SK-N-SH (cell line): ENCODE results near the gene RNF217.

ENCODE experiments used
- CTCF ChIP-seq: fragments of 200-600 bp; sonication (generic); IDR thresholded peaks from 2 replicates; pipeline ENCODE4 v1.6.1; 2017; ENCODE audit warnings: antibody characterized with exemption, mild to moderate bottlenecking, moderate library complexity
- EP300 ChIP-seq, 2 experiments: IDR thresholded peaks; 2 replicates each; pipeline versions ENCODE4 v1.4.0 to v1.6.1; 2012; ENCODE audit warnings: borderline replicate concordance in 1 of 2, low read depth in 1 of 2, low read length in 1 of 2
- GATA2 ChIP-seq: sonication (generic); formaldehyde crosslinking; IDR thresholded peaks from 2 replicates; pipeline ENCODE4 v1.5.0; 2020; ENCODE audit warnings: mild to moderate bottlenecking, missing genetic modification reagents
- TAF1 ChIP-seq: IDR thresholded peaks from 2 replicates; pipeline ENCODE4 v1.6.1; 2012; ENCODE audit warnings: low read depth, mild to moderate bottlenecking, low read length, moderate library complexity, borderline replicate concordance
- TF ChIP-seq, protein P1 (sequence below): IDR thresholded peaks from 2 replicates; pipeline ENCODE4 v1.6.1; 2012; ENCODE audit warnings: mild to moderate bottlenecking, low read depth, low read length, moderate library complexity

DNA sequence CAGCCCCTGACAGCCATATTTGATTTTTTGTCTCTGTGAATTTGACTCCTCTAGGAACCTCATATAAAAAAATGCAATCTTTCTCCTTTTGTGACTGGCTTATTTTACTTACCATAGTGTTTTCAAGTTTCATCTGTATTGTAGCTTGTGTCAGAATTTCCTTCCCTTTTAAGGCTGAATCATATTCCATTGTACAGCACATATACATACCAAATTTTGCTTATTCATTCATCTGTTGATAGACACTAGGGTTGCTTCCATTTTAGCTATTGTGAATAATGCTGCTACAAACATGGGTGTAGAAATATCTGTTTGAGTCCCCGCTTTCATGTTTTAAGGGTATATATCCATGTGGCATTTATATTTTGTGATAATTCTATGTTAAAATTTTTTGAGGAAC, 49.2 kb upstream of the RNF217 start:
- TF ChIP-seq TAF1: no peak
- no peak for TF ChIP-seq EP300 (IDR thresholded peaks at IDR 0.05; ENCODE audit: borderline replicate concordance in 1 of 2, low read depth in 1 of 2, low read length in 1 of 2)
- TF ChIP-seq CTCF: no peak
- no peak for TF ChIP-seq GATA2 (CRISPR knock-in tag)
- TF ChIP-seq, protein P1, sequence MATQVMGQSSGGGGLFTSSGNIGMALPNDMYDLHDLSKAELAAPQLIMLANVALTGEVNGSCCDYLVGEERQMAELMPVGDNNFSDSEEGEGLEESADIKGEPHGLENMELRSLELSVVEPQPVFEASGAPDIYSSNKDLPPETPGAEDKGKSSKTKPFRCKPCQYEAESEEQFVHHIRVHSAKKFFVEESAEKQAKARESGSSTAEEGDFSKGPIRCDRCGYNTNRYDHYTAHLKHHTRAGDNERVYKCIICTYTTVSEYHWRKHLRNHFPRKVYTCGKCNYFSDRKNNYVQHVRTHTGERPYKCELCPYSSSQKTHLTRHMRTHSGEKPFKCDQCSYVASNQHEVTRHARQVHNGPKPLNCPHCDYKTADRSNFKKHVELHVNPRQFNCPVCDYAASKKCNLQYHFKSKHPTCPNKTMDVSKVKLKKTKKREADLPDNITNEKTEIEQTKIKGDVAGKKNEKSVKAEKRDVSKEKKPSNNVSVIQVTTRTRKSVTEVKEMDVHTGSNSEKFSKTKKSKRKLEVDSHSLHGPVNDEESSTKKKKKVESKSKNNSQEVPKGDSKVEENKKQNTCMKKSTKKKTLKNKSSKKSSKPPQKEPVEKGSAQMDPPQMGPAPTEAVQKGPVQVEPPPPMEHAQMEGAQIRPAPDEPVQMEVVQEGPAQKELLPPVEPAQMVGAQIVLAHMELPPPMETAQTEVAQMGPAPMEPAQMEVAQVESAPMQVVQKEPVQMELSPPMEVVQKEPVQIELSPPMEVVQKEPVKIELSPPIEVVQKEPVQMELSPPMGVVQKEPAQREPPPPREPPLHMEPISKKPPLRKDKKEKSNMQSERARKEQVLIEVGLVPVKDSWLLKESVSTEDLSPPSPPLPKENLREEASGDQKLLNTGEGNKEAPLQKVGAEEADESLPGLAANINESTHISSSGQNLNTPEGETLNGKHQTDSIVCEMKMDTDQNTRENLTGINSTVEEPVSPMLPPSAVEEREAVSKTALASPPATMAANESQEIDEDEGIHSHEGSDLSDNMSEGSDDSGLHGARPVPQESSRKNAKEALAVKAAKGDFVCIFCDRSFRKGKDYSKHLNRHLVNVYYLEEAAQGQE: no peak
